Measurements from ENCODE around the gene CDK17. TPM values are rescaled to one million over a fixed set of nuclear protein-coding genes. Genes with fewer than 3 reads are reported as not detected.

CDK17 gene
- total RNA-seq, 1 experiment from 2014 or later: 21.4 TPM

- RAD21 ChIA-PET (ENCODE audit: low non-redundant PET in 1 of 2, low total read pairs in 2 of 2, uncharacterized antibody in 2 of 2, unreplicated experiment in 2 of 2): no interaction called here
- intact Hi-C loops (cut with micrococcal nuclease): no loop called here
- Histone ChIP-seq H3K27ac (ENCODE audit: low read depth, low read length) (no peak overlapping the region), H3K4me3 (replicated peaks in 1 of 2; ENCODE audit: low read depth in 1 of 2, low read length in 2 of 2) (no peak overlapping the region), H3K79me2 (ENCODE audit: insufficient read depth, low read length) (peaks cover 90% of the 10 kb centered on the region), H4K20me1 (ENCODE audit: insufficient read depth) (peaks cover 4% of the 10 kb centered on the region; the same call in 1 of the 2 replicates), H3K4me2 (ENCODE audit: low read length) (no peak overlapping the region), H2AFZ (ENCODE audit: low read depth, low read length, poor library complexity, severe bottlenecking) (no peak overlapping the region), H3K9me3 (ENCODE audit: control insufficient read depth in 1 of 2, insufficient read depth in 1 of 2, low read depth in 1 of 2, low read length in 2 of 2) (no peaks in the 10 kb centered on the region), H3K27me3 (ENCODE audit: insufficient read depth, low read length) (no peaks in the 10 kb centered on the region), H3K4me1 (ENCODE audit: control insufficient read depth in 1 of 2, insufficient read depth in 2 of 2, low read length in 2 of 2) (peaks cover 0 to 7% of the 10 kb centered on the region in 2 experiments; a peak in 2 of 4 replicates), H3K9ac (ENCODE audit: low read length) (no peak overlapping the region), H3K9me2 (ENCODE audit: insufficient read depth) (no peaks in the 10 kb centered on the region), H3K36me3 (ENCODE audit: control insufficient read depth in 1 of 2, insufficient read depth in 2 of 2, low read length in 2 of 2) (no peaks in the 10 kb centered on the region)
- POLR2A ChIA-PET: no interaction called here
- no peak for DNase-seq (ENCODE audit: low read depth, low spot score)
- ATAC-seq: no peak
- TF ChIP-seq POLR2AphosphoS5 (IDR thresholded peaks at IDR 0.05; ENCODE audit: low read depth, low read length): no peak
- TF ChIP-seq ZBTB33 (IDR thresholded peaks at IDR 0.05; ENCODE audit: extremely low read depth, insufficient replicate concordance, low read length): no peak
- TF ChIP-seq ATF3 (IDR thresholded peaks at IDR 0.05): no peak
- TF ChIP-seq CEBPB (IDR thresholded peaks at IDR 0.05; ENCODE audit: low read depth): no peak
- no peak for TF ChIP-seq RAD21 (IDR thresholded peaks at IDR 0.05; ENCODE audit: low read depth)
- no peak for TF ChIP-seq ZNF274 (IDR thresholded peaks at IDR 0.05; ENCODE audit: low read depth, low read length)
- no peak for TF ChIP-seq SP1 (IDR thresholded peaks at IDR 0.05; ENCODE audit: low read depth)
- TF ChIP-seq EGR1 (IDR thresholded peaks at IDR 0.05; ENCODE audit: low read depth): no peak
- no peak for TF ChIP-seq CBX3 (IDR thresholded peaks at IDR 0.05; ENCODE audit: low read depth)
- TF ChIP-seq TCF7L2 (IDR thresholded peaks at IDR 0.05; ENCODE audit: borderline replicate concordance, extremely low read depth, insufficient read depth, insufficient read length): no peak
- no peak for TF ChIP-seq YY1 (IDR thresholded peaks at IDR 0.05; ENCODE audit: extremely low read depth, insufficient replicate concordance, low read depth, low read length)
- no peak for TF ChIP-seq SRF (IDR thresholded peaks at IDR 0.05; ENCODE audit: low read depth)
- TF ChIP-seq CTCF (IDR thresholded peaks at IDR 0.05 in 2 of 3, conservative IDR thresholded peaks at IDR 0.05 in 1 of 3; ENCODE audit: borderline replicate concordance in 1 of 3, insufficient read depth in 1 of 3, low read depth in 2 of 3, low read length in 2 of 3): no peak
- TF ChIP-seq FOSL1 (IDR thresholded peaks at IDR 0.05; ENCODE audit: low read depth): no peak
- no TSS peak for BruUV-seq (replicated peaks)
- CTCF ChIA-PET: interaction anchor here (1.2 kb wide), 1 partner anchor 41 kb away, joined by 3 read pairs; no protein-coding TSS in a partner anchor
Observed at GRCh38 chr12:96360550-96360949, 39.7 kb downstream of the CDK17 start.

All from HCT116 (cell line).